ENCODE results near the gene ENOX2.

DNA sequence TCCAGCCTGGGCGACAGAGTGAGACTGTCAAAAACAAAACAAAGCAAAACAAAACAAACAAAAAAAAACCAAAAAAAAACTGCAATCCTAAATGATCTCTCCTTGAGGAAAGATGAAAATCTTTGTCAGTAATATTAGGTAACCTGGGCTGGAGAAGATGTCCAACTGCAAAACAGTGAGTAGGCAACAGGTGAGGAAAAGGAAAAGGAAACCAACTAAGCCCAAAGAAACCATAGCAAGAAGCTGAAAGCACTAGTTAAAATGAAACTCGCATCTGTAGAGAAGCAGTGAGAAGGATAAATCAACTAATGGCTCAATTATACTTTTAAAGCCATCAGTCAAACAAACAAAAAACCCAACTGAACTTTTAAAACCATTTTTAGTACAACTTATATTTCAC is 54.2 kb downstream of the ENOX2 start:
- TF ChIP-seq, protein P1, sequence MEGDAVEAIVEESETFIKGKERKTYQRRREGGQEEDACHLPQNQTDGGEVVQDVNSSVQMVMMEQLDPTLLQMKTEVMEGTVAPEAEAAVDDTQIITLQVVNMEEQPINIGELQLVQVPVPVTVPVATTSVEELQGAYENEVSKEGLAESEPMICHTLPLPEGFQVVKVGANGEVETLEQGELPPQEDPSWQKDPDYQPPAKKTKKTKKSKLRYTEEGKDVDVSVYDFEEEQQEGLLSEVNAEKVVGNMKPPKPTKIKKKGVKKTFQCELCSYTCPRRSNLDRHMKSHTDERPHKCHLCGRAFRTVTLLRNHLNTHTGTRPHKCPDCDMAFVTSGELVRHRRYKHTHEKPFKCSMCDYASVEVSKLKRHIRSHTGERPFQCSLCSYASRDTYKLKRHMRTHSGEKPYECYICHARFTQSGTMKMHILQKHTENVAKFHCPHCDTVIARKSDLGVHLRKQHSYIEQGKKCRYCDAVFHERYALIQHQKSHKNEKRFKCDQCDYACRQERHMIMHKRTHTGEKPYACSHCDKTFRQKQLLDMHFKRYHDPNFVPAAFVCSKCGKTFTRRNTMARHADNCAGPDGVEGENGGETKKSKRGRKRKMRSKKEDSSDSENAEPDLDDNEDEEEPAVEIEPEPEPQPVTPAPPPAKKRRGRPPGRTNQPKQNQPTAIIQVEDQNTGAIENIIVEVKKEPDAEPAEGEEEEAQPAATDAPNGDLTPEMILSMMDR (IDR thresholded peaks at IDR 0.05), result no peak
- TF ChIP-seq EZH2 (IDR thresholded peaks at IDR 0.05; ENCODE audit: borderline replicate concordance, insufficient read depth, low read depth, low read length, poor library complexity, severe bottlenecking), result no peak
